Cardiac fibroblast (primary cell): ENCODE results near the gene STEAP2.

Experiments
- DNase-seq, 2 donors: peaks; one replicate each; pipeline versions ENCODE4 v3.0.0 to v3.0.0-alpha.2; 2010; ENCODE audit warnings: low read depth in 2 of 2
- H3K4me3 ChIP-seq, 2 donors: replicated peaks in 1 of 2; 1 replicate in 1 of 2; 2 replicates in 1 of 2; pipeline ENCODE4 v1.5.1; 2011; ENCODE audit warnings: low read depth in 2 of 2, low read length in 2 of 2, mild to moderate bottlenecking in 2 of 2, moderate library complexity in 1 of 2
- CTCF ChIP-seq: IDR thresholded peaks from one replicate; pipeline ENCODE4 v1.5.1; 2011; ENCODE audit warnings: low read depth, mild to moderate bottlenecking, low read length, inconsistent platforms

STEAP2 gene

GRCh38 chr7:90211391-90212148, at the start of gene STEAP2:
TSS of gene STEAP2 (plus strand) at chr7:90211740. CDS start at chr7:90225083, 13,343 bp downstream.
- peak; percentile 92 to 97 for DNase-seq
- TF ChIP-seq CTCF: peak; percentile 60
- peak within 1 kb of the TSS; percentile 69 to 71 for H3K4me3 ChIP-seq

GRCh38 chr7:90163534-90163933, 48.0 kb upstream of the STEAP2 start:
- no peak for DNase-seq
- no peak for TF ChIP-seq CTCF
- no peak overlapping the region for H3K4me3 ChIP-seq

- no peak overlapping the region for H3K4me3 ChIP-seq
- DNase-seq: no peak
- TF ChIP-seq CTCF: no peak
Measured at GRCh38 chr7:90165724-90166123, 45.8 kb upstream of the STEAP2 start.

DNA sequence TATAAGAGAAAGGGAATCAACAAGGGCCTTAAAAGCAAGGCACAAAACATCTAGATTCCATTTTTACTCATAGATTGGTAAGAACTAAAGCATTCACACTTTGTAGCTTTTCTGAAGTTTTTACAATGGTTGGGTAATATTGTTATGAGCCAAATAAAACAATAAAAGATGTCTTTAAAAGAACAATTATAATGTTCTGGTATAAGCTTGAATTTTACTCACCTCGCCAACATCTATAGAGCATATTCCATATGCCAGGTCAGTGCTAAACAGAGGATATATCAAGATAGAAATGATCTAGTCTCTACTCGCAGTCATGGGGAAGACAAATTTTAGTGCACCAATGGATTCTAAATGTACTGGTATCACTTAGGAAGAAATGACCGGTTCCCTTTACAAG, 45.4 kb upstream of the STEAP2 start:
- no peak for TF ChIP-seq CTCF
- H3K4me3 ChIP-seq: no peak overlapping the region
- no peak for DNase-seq

- DNase-seq: no peak
- H3K4me3 ChIP-seq: no peak overlapping the region
- TF ChIP-seq CTCF: no peak
Measured at GRCh38 chr7:90167361-90167760, 44.2 kb upstream of the STEAP2 start.

DNA sequence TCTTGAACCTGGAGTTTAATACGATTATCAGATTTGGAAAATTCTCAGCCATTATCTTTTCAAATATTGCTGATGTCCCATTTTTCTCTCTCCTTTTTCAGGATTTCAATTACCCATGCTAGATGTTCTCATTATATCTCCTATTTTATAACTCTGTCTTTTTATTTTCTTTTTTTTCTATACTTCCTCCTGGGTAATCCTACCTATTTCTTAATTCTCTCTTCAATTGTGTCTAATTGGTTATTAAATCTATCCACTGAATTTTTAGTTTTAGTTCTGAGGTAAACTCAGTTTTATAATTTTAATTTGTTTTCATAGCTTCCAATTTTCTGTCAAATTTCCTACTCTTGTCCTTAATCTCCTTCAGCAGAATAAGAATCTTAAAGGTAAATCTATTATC, 41.6 kb upstream of the STEAP2 start:
- no peak overlapping the region for H3K4me3 ChIP-seq
- DNase-seq: no peak
- TF ChIP-seq CTCF: no peak

- TF ChIP-seq CTCF: no peak
- DNase-seq: no peak
- H3K4me3 ChIP-seq: no peak overlapping the region
Measured at GRCh38 chr7:90172121-90172520, 39.4 kb upstream of the STEAP2 start.
